H1 (cell line): ENCODE measurements around the gene GZF1. TPM values are rescaled to one million over a fixed set of nuclear protein-coding genes. Genes with fewer than 3 reads are reported as not detected.

Experiments
- CTCF ChIA-PET: fragments of 300-600 bp; sonication (Branson Sonifier 250); formaldehyde crosslinking; loops from one replicate; lab custom pipeline; 2021; ENCODE audit not compliant: partially characterized antibody; lab: Charles Lee
- POLR2A ChIA-PET: fragments of 300-600 bp; sonication (Branson Sonifier 250); formaldehyde crosslinking; loops from one replicate; lab custom pipeline; 2021; ENCODE audit warnings: inconsistent platforms; ENCODE audit not compliant: partially characterized antibody; lab: Charles Lee
- DNase-seq, 2 experiments: peaks; one replicate each; pipeline versions ENCODE4 v3.0.0 to v3.0.0-alpha.2; 2010 to 2022; ENCODE audit warnings: low spot score in 2 of 2, low read depth in 1 of 2, mixed read lengths in 1 of 2
- FAIRE-seq: peaks from 2 replicates; lab custom pipeline; 2011; peaks lifted over from hg19 to GRCh38; lab: Jason Lieb, UNC
- H2AFZ ChIP-seq: 2 replicates; pipeline ENCODE4 v1.8.1; 2012; ENCODE audit warnings: low read length, inconsistent platforms
- H2AK5ac ChIP-seq: 2 replicates; pipeline ENCODE4 v1.6.1; 2013; ENCODE audit warnings: low read depth, low read length
- H2BK120ac ChIP-seq: replicated peaks from 2 replicates; pipeline ENCODE3; 2013; ENCODE audit warnings: low read depth, low read length, inconsistent platforms
- H2BK12ac ChIP-seq: 2 replicates; pipeline ENCODE4 v1.6.1; 2013; ENCODE audit warnings: low read depth, low read length
- H2BK15ac ChIP-seq: 2 replicates; pipeline ENCODE4 v1.6.1; 2013; ENCODE audit warnings: low read length
- H2BK20ac ChIP-seq: 2 replicates; pipeline ENCODE4 v1.6.1; 2013; ENCODE audit warnings: low read length
- H2BK5ac ChIP-seq: 2 replicates; pipeline ENCODE4 v1.6.1; 2013; ENCODE audit warnings: low read depth, low read length
- H3K14ac ChIP-seq: 2 replicates; pipeline ENCODE4 v1.6.1; 2013; ENCODE audit warnings: inconsistent platforms; ENCODE audit not compliant: insufficient read length
- H3K18ac ChIP-seq: 2 replicates; pipeline ENCODE4 v1.6.1; 2013; ENCODE audit warnings: low read length; ENCODE audit errors: extremely low read depth
- H3K23ac ChIP-seq: 2 replicates; pipeline ENCODE4 v1.6.1; 2013; ENCODE audit warnings: inconsistent platforms; ENCODE audit not compliant: insufficient read length
- H3K23me2 ChIP-seq: 2 replicates; pipeline ENCODE4 v1.6.1; 2013; ENCODE audit warnings: low read depth, low read length
- H3K27ac ChIP-seq: 2 replicates; pipeline ENCODE4 v1.6.1; 2011; ENCODE audit warnings: low read depth, low read length, inconsistent platforms
- H3K27me3 ChIP-seq, 4 experiments: replicated peaks in 1 of 4; 1 replicate in 1 of 4; 2 replicates in 3 of 4; pipeline versions ENCODE4 v1.6.1 to v1.8.1; 2011 to 2013; ENCODE audit warnings: low read length in 3 of 4, mild to moderate bottlenecking in 3 of 4, inconsistent platforms in 2 of 4, mixed read lengths in 2 of 4, moderate library complexity in 1 of 4; ENCODE audit not compliant: control insufficient read depth in 3 of 4, insufficient read depth in 3 of 4; ENCODE audit errors: extremely low read depth in 1 of 4
- H3K36me3 ChIP-seq, 4 experiments: 2 replicates each; pipeline versions ENCODE4 v1.6.1 to v1.8.1; 2011 to 2013; ENCODE audit warnings: mild to moderate bottlenecking in 4 of 4, low read length in 3 of 4, moderate library complexity in 2 of 4, control low read depth in 1 of 4, inconsistent platforms in 1 of 4; ENCODE audit not compliant: insufficient read depth in 4 of 4, control insufficient read depth in 2 of 4
- H3K4ac ChIP-seq: replicated peaks from 2 replicates; pipeline ENCODE3; 2013; ENCODE audit warnings: low read length, low read depth, mixed read lengths, inconsistent platforms; ENCODE audit not compliant: insufficient read length
- H3K4me1 ChIP-seq, 4 experiments: replicated peaks in 1 of 4; 1 replicate in 1 of 4; 2 replicates in 3 of 4; pipeline versions ENCODE4 v1.6.1 to v1.8.1; 2011 to 2013; ENCODE audit warnings: low read length in 3 of 4, inconsistent platforms in 2 of 4, mixed read lengths in 1 of 4; ENCODE audit not compliant: insufficient read depth in 4 of 4, control insufficient read depth in 3 of 4
- H3K4me2 ChIP-seq, 2 experiments: 2 replicates each; pipeline versions ENCODE4 v1.6.1 to v1.8.1; 2011 to 2013; ENCODE audit warnings: low read depth in 2 of 2, low read length in 2 of 2, control low read depth in 1 of 2, inconsistent platforms in 1 of 2, mild to moderate bottlenecking in 1 of 2; ENCODE audit not compliant: insufficient read depth in 1 of 2
- H3K4me3 ChIP-seq, 4 experiments: fragments of 200-600, 300-600 bp in 1 of 4; sonication (generic), shearing (Covaris generic), sonication (Bioruptor Twin) in 1 of 4; 2 replicates each; pipeline versions ENCODE4 v1.5.1 to v1.8.1; 2011 to 2016; ENCODE audit warnings: low read length in 4 of 4, low read depth in 3 of 4, control low read depth in 2 of 4, inconsistent platforms in 2 of 4, mild to moderate bottlenecking in 2 of 4, mixed read lengths in 1 of 4, moderate library complexity in 1 of 4; ENCODE audit not compliant: insufficient read depth in 2 of 4; ENCODE audit errors: extremely low read depth in 1 of 4
- H3K56ac ChIP-seq: replicated peaks from 2 replicates; pipeline ENCODE3; 2013; ENCODE audit warnings: low read depth, mild to moderate bottlenecking, mixed read lengths, low read length, inconsistent platforms; ENCODE audit not compliant: insufficient read length
- H3K79me1 ChIP-seq: 2 replicates; pipeline ENCODE4 v1.6.1; 2013; ENCODE audit warnings: low read depth, low read length, control low read depth
- H3K79me2 ChIP-seq, 2 experiments: 2 replicates each; pipeline versions ENCODE4 v1.6.1 to v1.8.1; 2012 to 2013; ENCODE audit warnings: low read length in 2 of 2, mild to moderate bottlenecking in 2 of 2, inconsistent platforms in 1 of 2; ENCODE audit not compliant: insufficient read depth in 2 of 2, control insufficient read depth in 1 of 2
- H3K9ac ChIP-seq, 4 experiments: replicated peaks in 1 of 4; 1 replicate in 1 of 4; 2 replicates in 3 of 4; pipeline versions ENCODE4 v1.6.1 to v1.8.1; 2011 to 2013; ENCODE audit warnings: low read depth in 3 of 4, low read length in 3 of 4, control low read depth in 2 of 4, mild to moderate bottlenecking in 2 of 4, moderate library complexity in 2 of 4, inconsistent platforms in 1 of 4; ENCODE audit errors: extremely low read depth in 1 of 4
- H3K9me3 ChIP-seq, 2 experiments: 2 replicates each; pipeline versions ENCODE4 v1.6.1 to v1.8.1; 2012 to 2013; ENCODE audit warnings: mild to moderate bottlenecking in 2 of 2, moderate library complexity in 2 of 2, control low read depth in 1 of 2, inconsistent platforms in 1 of 2, low read depth in 1 of 2, low read length in 1 of 2, mixed read lengths in 1 of 2; ENCODE audit not compliant: insufficient read depth in 2 of 2
- H4K20me1 ChIP-seq, 2 experiments: replicated peaks in 1 of 2; 2 replicates each; pipeline versions ENCODE3 to v1.8.1; 2011 to 2013; ENCODE audit warnings: inconsistent platforms in 2 of 2, low read length in 2 of 2, mild to moderate bottlenecking in 1 of 2; ENCODE audit not compliant: insufficient read depth in 2 of 2, control insufficient read depth in 1 of 2
- H4K5ac ChIP-seq: 2 replicates; pipeline ENCODE4 v1.6.1; 2013; ENCODE audit warnings: low read length, low read depth, mixed read lengths, inconsistent platforms; ENCODE audit not compliant: insufficient read length
- H4K8ac ChIP-seq: 2 replicates; pipeline ENCODE4 v1.8.0; 2013; ENCODE audit warnings: mild to moderate bottlenecking, moderate library complexity, low read length, inconsistent platforms; ENCODE audit not compliant: insufficient read depth; ENCODE audit errors: extremely low read depth
- H4K91ac ChIP-seq: replicated peaks from 2 replicates; pipeline ENCODE3; 2013; ENCODE audit warnings: low read length, mixed read lengths, inconsistent platforms; ENCODE audit not compliant: insufficient read length
- ASH2L ChIP-seq: fragments of 200-600, 300-600 bp; sonication (generic); IDR thresholded peaks from one replicate; pipeline ENCODE4 v1.7.1; 2017; ENCODE audit warnings: low read length
- CBX5 ChIP-seq: fragments of 300-800, 300-1000 bp; sonication (generic); IDR thresholded peaks from 2 replicates; pipeline ENCODE4 v1.7.1; 2016; ENCODE audit warnings: antibody characterized with exemption, low read length, low read depth
- CBX8 ChIP-seq: fragments of 300-800, 300-1000 bp; sonication (generic); IDR thresholded peaks from 2 replicates; pipeline ENCODE4 v1.7.1; 2016; ENCODE audit warnings: low read depth, low read length, borderline replicate concordance
- FOSL1 ChIP-seq: IDR thresholded peaks from 2 replicates; pipeline ENCODE4 v1.6.1; 2011; ENCODE audit warnings: mild to moderate bottlenecking, low read depth, low read length, moderate library complexity; ENCODE audit not compliant: insufficient read depth
- HDAC2 ChIP-seq, 2 experiments: fragments of 300-600 bp in 1 of 2; sonication (generic) in 1 of 2; IDR thresholded peaks; 2 replicates each; pipeline ENCODE4 v1.6.1; 2011 to 2012; ENCODE audit warnings: low read depth in 2 of 2, low read length in 2 of 2, mild to moderate bottlenecking in 2 of 2, moderate library complexity in 2 of 2, borderline replicate concordance in 1 of 2, inconsistent platforms in 1 of 2
- POU5F1 ChIP-seq: IDR thresholded peaks from 2 replicates; pipeline ENCODE4 v1.6.1; 2011; ENCODE audit warnings: low read depth, mild to moderate bottlenecking, low read length, moderate library complexity
- RFX5 ChIP-seq: IDR thresholded peaks from 2 replicates; pipeline ENCODE4 v1.6.1; 2011; ENCODE audit warnings: low read depth, low read length, improper control_type of control experiment, borderline replicate concordance
- RXRA ChIP-seq: IDR thresholded peaks from 2 replicates; pipeline ENCODE4 v1.6.1; 2011; ENCODE audit warnings: low read depth, mild to moderate bottlenecking, low read length, moderate library complexity; ENCODE audit not compliant: insufficient read depth
- SP1 ChIP-seq: IDR thresholded peaks from 2 replicates; pipeline ENCODE4 v1.6.1; 2011; ENCODE audit warnings: low read depth, low read length
- SP4 ChIP-seq: IDR thresholded peaks from 2 replicates; pipeline ENCODE4 v1.6.1; 2012; ENCODE audit warnings: low read length, inconsistent platforms
- WGBS, 2 experiments: shearing (Covaris generic) in 1 of 2; methylation state at CpG; one replicate each; pipeline versions ENCODE4 v1.1.6 to v1.1.7; 2013 to 2015; ENCODE audit warnings: low lambda C conversion rate in 2 of 2, mixed read lengths in 2 of 2, inconsistent platforms in 1 of 2, low coverage in 1 of 2, missing lambda C conversion rate in 1 of 2; ENCODE audit not compliant: insufficient replicate concordance in 2 of 2, insufficient coverage in 1 of 2, insufficient read length in 1 of 2; ENCODE audit errors: extremely low coverage in 1 of 2, missing lambda C conversion rate in 1 of 2; 5-methylcytosine and 5-hydroxymethylcytosine counted together
- polyA plus RNA-seq, 7 experiments: library from polyadenylated mRNA; depleted of rRNA in 3 of 7; stranded (reverse) in 5 of 7; unstranded in 2 of 7; fragments of >200 nt in 5 of 7; fragments of 200-250 nt in 2 of 7; gene quantifications; 1 replicate in 5 of 7; 2 replicates in 1 of 7; 4 replicates in 1 of 7; pipeline versions ENCODE4 v1.2.1 to v1.2.3, GENCODE V29; 2011 to 2013; ENCODE audit warnings: missing spikeins in 2 of 7, mixed read lengths in 2 of 7
- total RNA-seq: library from RNA; stranded (reverse); fragmentation: NEBNext Ultra II Directional; extraction: Animal tissue kit (Norgen Biotek cat#: 25700); gene quantifications from 2 replicates; pipeline ENCODE4 v1.2.1, GENCODE V29; 2021

Gene GZF1
- total and polyA plus RNA-seq, 2 of the 8 experiments (the other 6 are each of a cell fraction or from before 2014, with no cell fraction given): 8.2 to 11.9 TPM

DNA sequence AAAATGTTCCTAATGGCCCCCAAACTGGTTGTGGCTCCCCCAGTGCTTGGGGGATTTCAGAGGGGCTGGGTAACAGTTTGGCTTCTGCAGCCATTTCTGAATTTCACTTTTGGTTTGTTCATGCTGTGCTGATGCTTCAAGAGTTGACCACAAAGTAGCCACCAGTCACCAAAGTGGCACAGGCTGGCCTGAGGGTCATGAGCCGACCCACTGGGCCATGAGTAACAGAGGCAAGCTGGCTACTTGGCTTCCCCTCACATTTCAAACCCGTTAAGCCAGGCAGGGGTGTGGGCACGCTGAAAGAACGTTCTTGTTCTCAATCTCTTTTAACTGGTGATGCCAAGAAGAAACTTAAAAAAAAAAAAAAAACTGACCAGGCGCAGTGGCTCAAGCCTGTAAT lies 26.5 kb upstream of the GZF1 start:
- CTCF ChIA-PET: no interaction called here
- no peaks in the 10 kb centered on the region for H3K9me3 ChIP-seq
- POLR2A ChIA-PET: interaction anchor here (0.6 kb wide), 1 partner anchor 20 kb away, joined by 3 read pairs; no protein-coding TSS in a partner anchor
- FAIRE-seq (no peak), DNase-seq (no peak)
- H2BK120ac ChIP-seq: no peak overlapping the region
- WGBS, 2 experiments: 94% methylated on average over 4 of the region's 5 CpGs; no CpG with 5 or more reads in 1 of the 2 experiments
- no peak overlapping the region for H3K27ac ChIP-seq
- peaks cover 0 to 5% (median 0%) of the 10 kb centered on the region in 4 experiments; a peak in 2 of 7 replicates for H3K4me1 ChIP-seq
- H3K79me1 ChIP-seq: no peaks in the 10 kb centered on the region
- no peaks in the 10 kb centered on the region for H3K79me2 ChIP-seq
- H3K36me3 ChIP-seq: no peaks in the 10 kb centered on the region
- H3K4me3 ChIP-seq: no peak overlapping the region
- H3K27me3 ChIP-seq: no peaks in the 10 kb centered on the region
- no peak overlapping the region for H3K18ac ChIP-seq
- H2BK12ac ChIP-seq: no peak overlapping the region
- no peak overlapping the region for H2BK15ac ChIP-seq
- no peaks in the 10 kb centered on the region for H4K20me1 ChIP-seq
- H4K91ac ChIP-seq: no peak overlapping the region
- H3K9ac ChIP-seq: no peak overlapping the region
- no peak overlapping the region for H3K4me2 ChIP-seq
- H2AK5ac ChIP-seq: no peak overlapping the region
- H3K23me2 ChIP-seq: no peaks in the 10 kb centered on the region
- no peak overlapping the region for H2BK20ac ChIP-seq
- H3K23ac ChIP-seq: no peak overlapping the region
- no peak overlapping the region for H3K4ac ChIP-seq
- no peak overlapping the region for H3K56ac ChIP-seq
- no peak overlapping the region for H4K8ac ChIP-seq
- no peak overlapping the region for H3K14ac ChIP-seq
- H2BK5ac ChIP-seq: no peak overlapping the region
- H4K5ac ChIP-seq: no peak overlapping the region
- no peak overlapping the region for H2AFZ ChIP-seq
- TF ChIP-seq POU5F1: no peak
- no peak for TF ChIP-seq ASH2L
- TF ChIP-seq SP1: no peak
- no peak for TF ChIP-seq CBX8
- TF ChIP-seq RXRA: no peak
- no peak for TF ChIP-seq FOSL1
- TF ChIP-seq CBX5: no peak
- TF ChIP-seq HDAC2 (IDR thresholded peaks at IDR 0.05; ENCODE audit: borderline replicate concordance in 1 of 2, low read depth in 2 of 2, low read length in 2 of 2): no peak
- no peak for TF ChIP-seq SP4
- no peak for TF ChIP-seq RFX5
